Neural cell (in vitro differentiated cells): ENCODE measurements around the gene UQCRC1.
"Not testable (repeated sequence)": the region's sequence is repeated elsewhere in the genome, so short reads cannot be mapped to it uniquely, and the experiment has no call there.

Experiments
- CTCF ChIP-seq: fragments of 450-650 bp; IDR thresholded peaks from 2 replicates; pipeline ENCODE4 v1.5.1; 2014; ENCODE audit warnings: antibody characterized with exemption, mild to moderate bottlenecking, moderate library complexity; ENCODE audit not compliant: poor library complexity, severe bottlenecking
- EZH2 ChIP-seq: fragments of 200-600, 300-800 bp; shearing (Covaris generic), sonication (generic); IDR thresholded peaks from 2 replicates; pipeline ENCODE4 v1.6.1; 2014; ENCODE audit warnings: antibody characterized with exemption, low read length, borderline replicate concordance, mild to moderate bottlenecking; ENCODE audit not compliant: insufficient read depth, poor library complexity, severe bottlenecking
- POLR2AphosphoS5 ChIP-seq: IDR thresholded peaks from 2 replicates; pipeline ENCODE4 v1.6.1; 2012
- REST ChIP-seq: IDR thresholded peaks from 2 replicates; pipeline ENCODE4 v1.6.1; 2012; ENCODE audit warnings: borderline replicate concordance

- not testable (repeated sequence) for TF ChIP-seq EZH2, CTCF, POLR2AphosphoS5, REST
Measured at GRCh38 chr3:48551651-48552050, 57.8 kb downstream of the UQCRC1 start.
